Activated T-helper 1 cell treated with Interleukin-2 at 50 U/mL for 16 hours (primary cell): ENCODE results near the gene RASAL2.

ENCODE experiments used
- DNase-seq: peaks from one replicate; pipeline ENCODE4 v3.0.0-alpha.2; 2020; ENCODE audit warnings: low read depth

The RASAL2 gene

DNA sequence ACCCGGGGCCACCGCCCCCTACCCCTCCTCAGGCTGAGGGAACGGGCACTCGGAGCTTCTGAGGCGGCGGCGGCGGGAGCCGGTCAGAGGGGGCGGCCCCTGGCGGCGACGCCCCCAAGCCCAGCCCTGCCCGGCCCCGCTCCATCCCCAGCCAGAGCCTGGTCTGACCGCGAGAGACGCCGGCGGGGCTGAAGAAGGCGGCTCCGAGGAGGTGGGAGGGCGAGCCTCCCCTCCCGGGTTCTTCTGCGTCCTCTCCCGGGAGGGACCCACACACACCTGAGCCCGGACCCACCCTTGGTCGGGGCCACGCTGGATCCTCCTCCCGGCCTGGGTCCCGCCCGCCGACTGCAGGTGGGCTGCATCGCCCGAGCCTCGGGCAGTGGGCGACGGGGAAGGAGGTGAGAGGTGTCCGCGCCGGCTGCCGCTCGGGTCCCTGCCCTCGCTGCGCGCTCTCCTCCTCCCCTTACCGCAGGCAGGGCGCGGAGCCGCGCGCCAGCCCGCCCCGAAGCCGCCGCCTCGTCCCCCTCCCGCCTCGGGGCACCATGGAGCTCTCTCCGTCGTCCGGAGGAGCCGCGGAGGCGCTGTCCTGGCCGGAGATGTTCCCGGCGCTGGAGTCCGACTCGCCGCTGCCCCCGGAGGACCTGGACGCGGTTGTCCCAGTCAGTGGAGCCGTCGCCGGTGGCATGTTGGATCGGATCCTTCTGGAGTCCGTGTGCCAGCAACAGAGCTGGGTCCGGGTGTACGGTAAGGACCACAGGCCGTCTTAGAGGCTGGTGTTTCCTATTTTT lies at the start of gene RASAL2:
Gene RASAL2, plus strand, starts transcription at position 154 of the 788 bp plus-strand sequence. Its CDS starts 389 bp downstream, at position 543.
- no peak for DNase-seq

DNA sequence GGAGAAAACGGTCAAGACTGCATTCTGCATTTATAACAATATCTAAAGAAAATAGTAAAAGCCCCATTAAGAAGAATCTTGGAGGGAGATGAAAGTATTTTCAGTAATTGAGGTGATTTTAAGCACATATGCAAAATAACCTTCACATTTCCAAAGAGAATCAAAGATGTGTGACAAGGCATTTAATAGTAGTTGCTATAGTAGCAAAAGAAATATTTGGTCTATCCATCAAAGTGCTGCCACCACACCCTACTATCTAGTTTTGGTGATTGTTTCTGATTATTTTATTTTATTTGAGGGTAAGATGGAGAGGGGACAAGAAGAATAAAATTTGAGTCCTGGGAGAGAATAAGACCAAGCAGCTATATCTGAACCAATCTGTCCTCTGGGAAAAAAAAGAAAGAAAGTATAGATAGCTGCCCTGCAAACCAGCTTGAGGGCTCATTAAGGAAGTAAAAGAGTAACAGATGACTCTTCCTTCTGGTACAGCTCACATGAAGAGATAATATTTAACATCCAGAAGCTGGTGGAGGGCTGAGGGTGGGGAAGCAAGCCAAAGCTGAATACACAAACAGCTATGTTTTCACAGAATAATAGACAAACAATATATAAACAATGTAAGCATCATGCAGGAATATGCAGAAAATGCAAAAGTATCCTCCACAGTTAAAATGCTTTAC lies 47.2 kb upstream of the RASAL2 start:
- no peak for DNase-seq

DNA sequence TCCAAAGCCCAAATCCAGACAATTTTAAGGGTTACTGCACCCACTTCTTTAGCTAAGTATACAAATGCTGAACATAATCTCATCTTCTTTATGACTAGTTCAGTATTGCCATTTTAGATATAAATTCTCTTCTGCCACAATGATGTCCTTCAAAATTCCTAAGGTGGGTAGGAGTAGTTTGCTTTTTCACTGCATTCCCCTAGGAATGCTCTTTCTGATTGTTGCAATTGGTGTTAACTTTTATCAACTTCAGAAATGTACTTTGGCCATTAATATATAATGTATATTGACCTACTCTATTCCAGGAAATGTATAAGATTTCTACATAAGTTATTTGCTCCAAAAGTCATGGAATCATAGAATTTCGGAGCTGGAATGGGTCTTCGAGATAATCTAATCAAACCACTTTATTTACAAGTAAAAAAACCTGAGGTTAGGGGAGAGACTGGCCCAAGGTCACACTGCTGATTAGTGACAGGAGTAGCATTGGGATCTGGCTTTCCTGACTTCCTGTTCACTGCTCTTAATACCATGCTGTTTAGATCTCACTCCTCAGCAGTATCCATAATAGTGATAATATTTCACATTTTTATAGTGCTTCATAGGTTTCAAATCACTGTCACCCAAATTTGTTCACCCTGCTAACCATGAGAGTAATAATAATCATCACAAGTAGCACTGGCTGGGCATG lies 46.4 kb upstream of the RASAL2 start:
- no peak for DNase-seq

DNA sequence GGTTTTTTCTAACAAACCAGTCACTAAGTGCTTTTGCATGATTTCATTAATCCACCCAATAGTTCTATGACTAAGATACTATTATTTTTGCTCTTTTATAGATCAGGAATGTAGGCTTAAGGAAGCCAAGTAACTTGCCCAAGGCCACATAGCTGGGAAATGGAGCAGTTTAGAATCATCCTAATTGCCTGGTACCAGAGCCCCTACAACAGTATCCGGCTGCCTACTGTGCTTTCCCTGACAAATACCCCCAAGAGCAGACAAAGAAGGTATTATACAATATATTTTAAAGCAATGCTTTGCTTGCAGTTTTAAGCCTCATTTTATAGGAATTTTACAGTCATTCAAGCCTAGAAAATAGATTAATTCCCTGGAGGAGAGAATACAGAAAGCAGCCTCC lies 45.5 kb upstream of the RASAL2 start:
- DNase-seq: no peak

DNA sequence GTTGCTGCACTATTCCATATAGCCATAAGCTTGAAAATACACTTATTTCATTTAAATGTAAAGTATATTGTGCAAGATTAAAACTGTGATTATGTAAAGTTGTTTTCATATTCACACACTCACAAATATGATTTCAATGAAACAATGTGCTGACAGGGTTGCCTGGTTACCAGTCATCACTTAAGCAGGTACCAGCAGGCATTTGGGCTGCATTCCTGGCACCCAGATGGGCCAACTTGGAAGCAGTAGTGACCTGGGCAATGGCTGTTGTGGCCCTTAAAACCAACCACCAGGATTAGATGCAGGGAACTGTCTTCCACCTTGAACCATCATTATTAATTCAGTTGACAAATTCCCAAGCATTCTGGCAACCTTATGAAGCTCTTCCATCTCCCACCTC lies 45.0 kb upstream of the RASAL2 start:
- DNase-seq: no peak

DNA sequence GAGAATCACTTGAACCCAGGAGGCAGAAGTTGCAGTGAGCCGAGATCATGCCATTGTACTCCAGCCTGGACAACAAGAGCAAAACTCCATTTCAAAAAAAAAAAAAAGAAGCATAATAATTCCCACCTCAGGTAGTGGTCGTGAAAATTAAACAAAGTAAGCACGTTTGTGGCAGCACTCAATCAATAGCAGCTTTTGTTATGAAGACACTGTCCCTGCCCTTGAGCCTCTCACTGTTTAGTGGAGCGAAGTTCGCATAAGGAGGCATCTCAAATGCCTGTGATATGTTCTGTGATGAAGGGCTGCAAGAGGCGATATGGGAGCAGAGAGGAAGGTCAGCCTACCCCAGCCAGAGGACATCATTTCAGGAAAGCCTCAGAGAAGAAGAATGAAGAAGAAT lies 43.8 kb upstream of the RASAL2 start:
- no peak for DNase-seq

DNA sequence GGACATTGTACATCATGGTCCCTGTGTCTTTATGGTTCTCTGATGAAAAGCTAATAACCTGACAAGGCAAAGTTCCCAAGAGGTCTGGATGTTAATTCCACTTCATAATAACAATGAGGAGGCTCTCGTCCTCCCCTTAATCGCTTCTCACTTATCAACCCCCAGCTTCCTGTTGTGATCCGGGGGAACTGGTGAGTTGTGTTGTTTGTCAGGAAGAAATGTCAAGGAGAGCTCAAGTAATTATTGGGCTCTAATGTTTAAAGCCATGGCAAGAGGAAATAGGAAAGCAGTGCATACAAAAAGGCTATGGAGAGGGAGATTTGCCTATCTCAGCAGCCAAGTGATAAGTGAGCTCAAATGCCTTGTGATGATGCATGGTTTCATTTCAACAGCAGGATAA lies 42.8 kb upstream of the RASAL2 start:
- no peak for DNase-seq

DNA sequence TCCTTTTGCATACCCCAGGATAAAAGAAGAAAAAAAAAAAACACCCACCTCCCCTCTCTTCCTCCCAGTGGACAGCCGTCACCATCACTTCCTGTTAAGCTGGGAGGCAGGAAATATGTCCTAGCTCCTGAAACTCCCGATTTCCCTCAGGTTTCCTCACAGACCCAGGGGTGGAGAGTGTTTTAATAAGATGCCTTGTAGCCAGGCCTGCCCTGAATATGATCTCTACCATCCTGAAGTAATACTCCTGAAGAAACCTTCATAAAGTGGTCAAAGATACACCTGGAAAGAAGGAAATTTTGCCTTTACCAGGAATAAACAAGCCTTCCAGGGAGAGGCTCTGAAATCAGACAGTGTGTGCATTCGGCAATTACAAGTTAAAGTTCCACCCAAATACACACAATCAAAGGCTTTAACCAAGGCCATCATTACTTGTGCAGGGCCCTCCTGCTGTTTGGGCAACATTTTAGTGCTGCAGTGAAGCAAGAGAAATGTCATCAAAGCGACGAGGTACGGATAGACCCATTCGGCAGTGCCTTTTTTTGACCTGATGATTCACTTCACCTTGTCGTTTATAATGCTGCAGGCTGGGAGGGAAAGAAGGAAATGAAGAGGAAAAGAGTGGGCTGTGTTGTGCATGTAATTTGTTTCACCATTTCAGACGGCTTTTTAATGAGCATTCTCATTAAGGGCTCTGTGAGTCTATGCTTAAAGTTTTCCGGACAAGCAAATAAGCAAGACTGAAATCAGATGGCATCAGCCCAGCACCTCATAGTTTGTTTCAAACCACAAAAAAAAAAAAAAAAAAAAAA lies 41.0 kb upstream of the RASAL2 start:
- no peak for DNase-seq

DNA sequence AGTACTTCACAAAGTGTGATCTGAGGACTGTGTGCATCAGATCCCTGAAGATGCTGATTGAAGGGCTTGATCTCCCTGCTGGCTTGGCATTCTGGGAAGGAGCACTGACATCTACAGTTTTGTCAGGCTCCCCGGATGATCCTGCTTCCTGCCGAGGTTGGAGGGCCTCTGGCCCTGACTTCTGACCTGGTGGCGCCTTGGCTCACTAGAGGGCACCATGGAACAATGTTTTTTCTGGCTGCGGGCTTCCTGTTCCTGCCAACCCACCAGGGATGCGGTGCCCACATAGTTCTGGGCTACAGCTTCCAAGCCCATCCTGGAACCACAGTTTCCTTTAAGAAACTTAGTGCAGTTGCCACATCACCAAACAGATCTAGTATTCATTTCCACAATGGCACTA lies 38.8 kb upstream of the RASAL2 start:
- no peak for DNase-seq

DNA sequence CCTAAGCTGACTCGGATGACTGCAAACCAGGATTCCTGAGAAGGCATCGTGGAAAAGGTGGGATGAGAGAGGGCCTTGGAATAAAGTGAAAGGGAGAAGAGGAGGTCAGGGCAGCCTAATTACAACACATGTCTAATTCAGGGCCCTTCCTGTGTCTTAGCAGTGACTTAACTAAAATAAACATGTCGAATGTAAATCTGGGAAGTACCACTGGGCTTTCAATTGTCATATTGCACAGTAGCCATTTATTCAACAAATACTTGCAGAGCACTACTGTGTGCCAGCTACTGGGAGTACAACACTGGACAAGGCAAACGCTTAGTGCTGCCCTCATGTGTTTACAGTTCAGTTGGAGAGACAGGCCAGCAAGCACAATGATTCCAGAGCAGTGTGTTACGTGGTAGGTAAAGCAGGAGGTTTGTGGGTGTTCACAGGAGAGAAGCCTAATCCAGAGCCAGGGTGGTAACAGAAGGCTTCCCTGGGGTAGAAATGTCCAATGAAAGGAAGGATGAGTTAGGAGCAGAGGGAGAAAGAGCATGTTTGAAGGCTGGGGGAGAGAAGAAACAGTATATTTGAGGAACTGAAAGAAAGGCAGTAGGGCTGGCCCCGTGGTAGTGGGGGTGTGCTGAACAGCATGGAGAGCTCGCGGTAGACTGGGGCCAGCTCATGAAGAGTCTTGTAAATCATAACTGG lies 38.0 kb upstream of the RASAL2 start:
- no peak for DNase-seq

DNA sequence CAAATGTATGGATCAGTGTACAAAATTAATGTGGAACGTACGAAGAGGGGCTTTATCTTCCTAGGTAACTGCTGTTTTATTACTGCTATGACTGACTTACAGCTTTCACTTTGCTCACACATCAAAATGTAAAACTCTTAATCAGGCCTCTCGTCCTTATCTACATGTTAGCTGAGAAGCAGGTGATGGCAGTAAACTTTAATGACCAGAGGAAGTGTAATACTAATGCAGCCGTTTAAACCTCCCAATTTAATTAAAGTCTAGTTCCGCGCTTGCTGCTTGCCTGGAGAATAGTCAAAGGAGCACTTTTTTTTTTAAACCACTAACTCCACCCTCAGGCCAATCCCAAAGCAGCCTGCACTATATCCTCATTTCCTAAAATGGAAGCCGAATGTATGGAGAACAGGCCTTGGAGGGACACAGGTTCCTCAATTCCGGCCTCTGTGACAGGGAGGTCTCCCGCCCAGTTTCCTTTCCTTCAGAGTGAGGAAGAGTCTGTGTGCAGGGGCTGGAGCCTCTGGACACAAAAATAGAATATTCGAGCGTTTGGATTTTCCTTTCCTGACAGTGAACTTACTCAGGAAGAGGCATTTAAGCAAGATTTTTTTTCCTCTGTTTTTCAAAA lies 36.7 kb upstream of the RASAL2 start:
- DNase-seq: no peak

DNA sequence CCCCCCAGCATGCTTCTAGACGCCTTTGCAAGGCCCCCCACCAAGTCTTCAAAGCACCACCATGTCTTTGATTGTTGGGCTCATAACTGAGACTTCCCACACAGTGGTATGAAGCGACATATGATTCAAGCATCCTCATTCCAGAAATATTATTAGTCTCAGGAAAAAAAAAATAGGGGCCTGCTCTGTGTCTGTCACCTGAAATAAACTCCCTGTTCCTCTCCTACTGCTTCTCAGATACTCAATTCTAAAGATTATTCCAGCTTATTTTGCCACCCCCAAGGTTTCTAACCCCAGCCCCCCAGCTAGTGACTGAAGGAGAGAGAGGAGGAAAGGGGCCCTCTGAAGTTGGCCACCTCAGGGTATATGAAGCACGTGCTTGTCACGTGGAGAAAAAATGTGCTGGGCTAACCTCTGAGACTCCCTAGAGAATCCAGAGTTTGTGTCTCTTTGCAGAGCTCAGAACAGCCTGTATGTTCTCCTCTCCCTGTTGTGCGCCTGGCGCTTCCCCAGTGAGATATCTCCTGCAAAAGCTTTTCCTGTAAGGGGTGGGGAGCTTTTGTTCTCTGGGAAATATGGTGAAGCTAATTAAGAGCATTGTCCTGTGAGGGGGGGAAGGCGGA lies 35.9 kb upstream of the RASAL2 start:
- DNase-seq: no peak

DNA sequence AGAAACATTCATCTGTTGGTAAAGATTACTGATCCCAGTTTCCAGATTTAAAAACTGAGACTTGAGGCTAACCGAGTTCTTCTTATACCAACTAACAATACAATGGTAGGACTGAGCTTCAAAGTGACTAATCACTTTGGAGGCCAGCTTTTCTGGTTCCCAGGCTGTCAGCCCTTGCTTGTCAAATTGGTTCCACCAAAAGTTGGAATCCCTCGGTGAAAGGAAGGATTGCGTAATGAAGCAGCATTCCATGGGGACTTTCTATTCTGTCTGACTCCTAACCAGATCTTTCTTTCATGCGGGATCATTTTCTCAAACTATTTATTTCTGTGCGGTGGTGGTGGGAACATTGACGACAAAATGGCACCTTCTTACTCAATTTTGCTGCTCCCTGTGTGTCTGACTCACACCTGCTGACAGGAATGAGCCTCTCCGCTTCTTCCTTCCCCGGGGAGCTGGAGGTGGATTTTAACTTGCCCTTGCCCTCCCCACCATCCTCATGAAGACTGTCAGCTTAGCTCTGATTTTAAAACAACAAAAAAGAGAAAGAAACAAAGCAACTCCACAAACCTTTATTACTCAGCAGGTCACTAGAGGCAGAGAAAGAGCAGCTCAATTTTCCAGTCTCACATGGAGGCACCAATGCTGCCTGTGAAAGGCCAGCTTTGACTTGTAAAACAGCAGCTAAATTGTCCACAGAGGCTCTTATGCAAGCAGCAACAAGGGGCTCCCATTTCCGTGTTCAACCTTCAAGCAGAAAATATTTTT lies 32.9 kb upstream of the RASAL2 start:
- DNase-seq: no peak

DNA sequence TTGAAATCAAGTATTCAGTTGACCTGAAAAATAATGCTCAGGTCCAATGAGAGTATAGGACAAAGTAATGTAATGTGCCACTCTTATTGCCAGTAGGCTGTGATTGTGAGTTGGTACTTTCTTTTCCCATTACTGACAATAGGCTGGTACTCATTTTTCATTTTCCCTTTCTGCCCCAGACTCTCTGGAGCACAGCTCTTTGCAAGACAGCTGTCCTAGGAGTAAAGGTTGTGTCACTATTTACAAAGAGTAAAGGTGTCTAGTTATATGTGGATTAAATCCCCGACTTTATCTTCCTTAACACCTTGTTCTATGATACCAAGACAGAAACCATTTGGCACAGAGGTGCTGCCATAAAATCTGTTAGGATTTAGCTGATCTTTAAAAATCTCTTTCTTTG lies 32.3 kb upstream of the RASAL2 start:
- no peak for DNase-seq

DNA sequence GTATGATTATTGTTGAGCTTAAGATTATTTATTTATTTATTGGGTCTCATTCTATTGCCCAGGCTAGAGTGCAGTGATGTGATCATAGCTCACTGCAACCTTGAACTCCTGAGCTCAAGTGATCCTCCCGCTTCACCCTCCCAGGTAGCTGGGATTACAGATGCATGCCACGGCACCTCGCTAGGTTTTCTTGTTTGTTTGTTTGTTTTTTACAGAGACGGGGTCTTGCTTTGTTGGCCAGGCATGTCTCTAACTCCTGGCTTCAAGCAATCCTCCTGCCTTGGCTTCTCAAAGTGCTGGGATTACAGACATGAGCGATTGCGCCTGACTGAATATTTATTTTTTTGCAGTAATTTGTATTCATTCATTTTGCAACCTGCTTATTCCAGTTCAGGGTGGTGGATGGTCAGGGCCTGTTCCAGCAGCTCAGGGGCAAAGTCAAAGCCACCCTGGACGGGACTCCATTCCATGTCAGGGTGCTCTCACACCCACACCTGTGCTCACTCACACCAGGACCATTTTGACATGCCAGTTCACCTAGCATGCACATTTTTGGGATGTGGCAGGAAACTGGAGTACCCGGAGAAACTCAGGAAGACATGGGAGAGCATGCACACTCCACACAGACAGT lies 29.6 kb upstream of the RASAL2 start:
- no peak for DNase-seq

DNA sequence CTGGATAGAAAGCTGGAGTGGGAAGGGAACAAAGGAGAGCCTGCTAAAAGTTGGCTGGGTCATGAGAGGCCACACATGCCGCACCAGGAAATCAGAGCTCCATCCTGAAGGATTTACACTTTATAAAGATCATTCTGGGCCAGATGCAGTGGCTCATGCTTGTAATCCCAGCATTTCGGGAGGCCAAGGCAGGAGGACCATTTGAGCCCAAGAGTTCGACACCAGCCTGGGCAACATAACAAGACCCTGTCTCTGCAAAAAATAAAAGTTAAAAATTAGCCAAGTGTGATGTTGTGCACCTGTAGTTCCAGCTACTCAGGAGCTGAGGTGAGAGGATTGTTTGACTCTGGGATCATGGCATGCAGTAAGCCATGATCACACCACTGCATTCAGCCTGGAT lies 28.7 kb upstream of the RASAL2 start:
- DNase-seq: no peak

DNA sequence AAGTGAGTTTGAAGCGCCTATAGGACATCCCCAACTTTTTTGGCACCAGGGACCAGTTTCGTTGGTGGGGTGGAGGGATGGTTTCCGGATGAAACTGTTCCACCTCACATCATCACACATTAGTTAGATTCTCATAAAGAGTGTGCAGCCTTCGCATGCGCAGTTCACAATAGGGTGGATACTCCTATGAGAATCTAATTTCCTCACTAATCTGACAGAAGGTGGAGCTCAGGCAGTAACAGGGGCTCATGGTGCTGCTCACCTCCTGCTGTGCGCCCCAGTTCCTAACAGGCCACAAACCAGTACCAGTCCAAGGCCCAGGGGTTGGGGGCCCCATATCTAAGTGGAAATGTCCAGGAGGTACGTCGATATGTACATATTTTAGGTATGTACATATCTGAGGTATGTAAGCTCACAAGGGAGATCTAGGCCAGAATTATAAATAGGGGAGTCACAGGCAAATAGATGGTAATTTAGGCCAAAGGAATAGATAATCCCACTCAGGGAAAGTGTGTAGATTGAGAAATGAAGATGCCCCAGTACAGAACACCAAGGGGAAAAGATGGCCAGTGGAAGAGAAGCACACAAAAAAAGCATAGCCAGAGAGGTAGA lies 27.5 kb upstream of the RASAL2 start:
- DNase-seq: no peak

DNA sequence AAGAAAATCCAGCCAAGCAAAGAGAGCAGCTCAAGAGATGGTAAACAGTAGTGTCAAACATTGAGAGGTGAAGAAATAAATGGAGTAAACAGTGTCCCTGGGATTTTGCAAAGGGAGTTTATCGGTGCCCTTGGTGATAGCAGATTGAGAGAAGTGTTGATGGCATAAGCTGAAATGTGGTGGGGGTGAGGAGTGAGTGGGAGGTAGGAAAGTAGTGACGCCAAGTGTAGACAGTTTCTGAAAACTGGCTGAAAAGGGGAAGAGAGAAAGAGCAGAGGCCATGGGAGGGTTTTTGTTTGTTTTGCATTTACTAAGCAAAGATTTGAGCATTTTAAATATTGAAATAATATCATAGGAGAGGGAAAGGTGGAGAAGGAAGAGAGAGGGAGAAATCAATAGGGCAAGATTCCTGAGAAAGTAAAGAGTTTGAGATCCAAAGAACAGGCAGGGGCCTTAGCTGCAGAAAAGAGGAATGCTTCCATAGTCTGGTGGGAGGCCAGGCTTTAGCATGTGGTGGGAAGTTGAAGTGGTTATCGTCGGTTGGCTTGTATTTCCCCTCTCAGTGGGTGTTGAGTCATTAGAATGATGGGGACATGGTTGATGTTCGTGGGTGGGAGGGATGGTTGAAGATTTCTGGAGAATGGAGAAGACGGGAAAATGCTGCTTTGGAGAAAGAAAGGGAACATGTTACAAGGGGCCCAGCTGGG lies 26.8 kb upstream of the RASAL2 start:
- no peak for DNase-seq
